Measurements from ENCODE around the gene SLBP. TPM values are rescaled to one million over a fixed set of nuclear protein-coding genes. Genes with fewer than 3 reads are reported as not detected.
A peak's percentile ranks its signal among the peaks of the same experiment; 100 is the strongest.

SLBP gene
- total RNA-seq, 1 experiment from 2014 or later: 147 TPM

DNA sequence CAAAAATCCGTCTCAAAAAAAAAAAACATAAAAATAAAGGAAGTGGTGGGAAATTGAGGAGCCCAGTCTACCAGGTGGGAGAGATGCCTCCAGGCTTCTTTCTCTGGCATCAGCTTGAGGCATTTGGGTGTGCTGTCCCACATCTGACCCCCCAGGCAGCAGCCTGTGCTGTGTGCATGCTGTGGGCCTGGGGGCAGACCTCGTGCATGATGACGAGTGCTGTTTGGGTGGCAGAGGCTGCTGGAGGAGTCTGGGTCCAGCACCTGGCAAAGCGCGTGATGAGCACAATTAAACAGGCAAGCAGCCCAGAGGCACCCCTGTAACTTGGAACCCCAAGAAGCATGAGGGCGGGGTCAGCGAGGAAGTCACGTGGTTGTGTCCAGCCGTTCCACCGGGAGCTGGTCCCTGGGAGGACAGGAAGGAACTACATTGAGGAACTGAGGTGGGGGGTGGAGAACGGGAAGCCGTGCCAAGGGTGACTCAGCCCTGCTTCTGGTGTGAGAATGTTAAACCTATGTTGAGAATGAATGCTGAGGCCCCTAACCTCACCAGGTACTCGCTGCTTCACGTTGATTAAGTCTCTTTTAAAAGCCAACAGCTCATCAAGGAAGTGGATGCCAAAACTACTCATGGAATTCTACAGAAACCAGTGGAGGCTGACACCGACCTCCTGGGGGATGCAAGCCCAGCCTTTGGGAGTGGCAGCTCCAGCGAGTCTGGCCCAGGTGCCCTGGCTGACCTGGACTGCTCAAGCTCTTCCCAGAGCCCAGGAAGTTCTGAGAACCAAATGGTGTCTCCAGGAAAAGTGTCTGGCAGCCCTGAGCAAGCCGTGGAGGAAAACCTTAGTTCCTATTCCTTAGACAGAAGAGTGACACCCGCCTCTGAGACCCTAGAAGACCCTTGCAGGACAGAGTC, 15.3 kb upstream of the SLBP start:
- peak; percentile 92 for DNase-seq (ENCODE audit: low spot score)

DNA sequence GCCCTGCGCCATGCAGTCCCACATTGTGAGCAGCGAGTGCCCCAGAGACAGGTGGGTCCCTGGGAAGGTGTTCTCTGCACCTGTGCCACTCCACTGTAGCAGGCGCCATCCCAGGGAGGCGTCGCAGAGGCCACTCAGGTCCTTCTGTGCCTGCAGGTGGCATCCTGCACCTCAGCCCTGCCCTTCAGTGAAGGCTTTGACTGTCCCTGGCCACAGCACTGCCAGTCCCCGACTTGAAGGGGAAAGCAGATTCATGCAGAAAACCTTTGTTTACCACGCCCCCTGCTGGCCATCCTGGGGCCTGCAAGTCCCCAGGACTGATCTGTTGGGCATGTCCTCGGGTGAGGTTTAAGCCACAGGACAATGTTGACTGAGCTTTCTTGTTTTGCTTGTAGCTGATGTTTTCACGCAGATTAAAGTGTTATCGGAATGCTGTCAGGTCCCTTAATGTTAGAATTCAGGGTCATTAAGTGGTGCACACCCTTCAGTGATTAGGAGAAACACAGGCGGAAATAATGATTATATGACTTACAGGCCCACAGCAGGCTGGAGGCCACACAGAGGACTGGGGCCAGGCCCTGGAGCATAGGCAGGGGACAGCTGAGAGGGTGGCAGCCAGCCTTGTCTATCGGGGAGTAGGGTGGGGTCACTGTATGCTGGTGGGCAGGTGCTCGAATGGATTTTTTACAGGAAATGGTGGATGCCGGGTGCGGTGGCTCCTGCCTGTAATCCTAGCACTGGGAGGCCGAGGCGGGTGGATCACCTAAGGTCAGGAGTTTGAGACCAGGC, 14.2 kb upstream of the SLBP start:
- DNase-seq (ENCODE audit: low spot score): peak; percentile 96

DNA sequence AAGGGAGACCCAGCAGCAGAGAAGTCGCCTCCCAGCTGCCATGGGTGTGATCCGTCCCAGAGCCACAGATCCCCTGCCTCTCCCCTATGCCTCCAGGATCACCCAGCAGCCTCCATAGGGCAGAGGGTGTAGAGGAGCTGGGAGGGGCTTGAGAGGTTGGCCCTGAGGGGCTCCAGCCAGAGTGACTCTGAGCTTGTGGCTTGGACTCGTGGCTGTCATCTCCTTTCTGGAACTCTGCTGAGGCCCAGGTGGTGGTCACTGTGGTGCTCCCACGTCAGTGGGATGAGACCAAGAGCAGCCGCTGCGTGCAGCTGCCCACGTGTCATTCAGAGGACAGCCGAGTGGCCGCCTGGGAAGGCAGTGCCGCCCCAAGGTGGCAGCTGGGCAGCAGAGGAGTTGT, 13.4 kb upstream of the SLBP start:
- DNase-seq (ENCODE audit: low spot score): no peak

DNA sequence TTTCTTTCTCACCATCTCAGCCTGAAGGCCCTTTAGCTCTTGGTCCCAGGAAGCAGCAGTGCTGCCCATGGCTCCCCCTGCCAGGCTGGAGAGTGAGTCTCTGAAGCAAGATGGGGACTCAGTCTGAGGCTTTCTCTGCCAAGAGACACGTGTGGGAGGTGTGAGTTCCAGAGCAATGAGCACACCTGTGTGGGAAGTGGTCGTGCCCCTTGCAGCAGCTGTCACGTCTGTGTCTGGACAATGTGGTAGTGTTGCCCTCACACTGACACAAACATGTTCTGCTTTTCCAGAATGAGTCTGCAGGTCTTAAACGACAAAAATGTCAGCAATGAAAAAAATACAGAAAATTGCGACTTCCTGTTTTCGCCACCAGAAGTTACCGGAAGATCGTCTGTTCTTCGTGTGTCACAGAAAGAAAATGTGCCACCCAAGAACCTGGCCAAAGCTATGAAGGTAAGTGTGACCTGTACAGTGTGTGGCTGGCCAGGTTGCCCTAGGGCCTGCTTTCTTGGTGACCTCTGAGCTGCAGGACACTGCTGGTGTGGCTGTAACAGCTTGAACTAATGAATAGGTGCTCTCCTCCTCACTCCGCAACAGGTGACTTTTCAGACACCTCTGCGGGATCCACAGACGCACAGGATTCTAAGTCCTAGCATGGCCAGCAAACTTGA, 11.1 kb upstream of the SLBP start:
- no peak for DNase-seq (ENCODE audit: low spot score)

DNA sequence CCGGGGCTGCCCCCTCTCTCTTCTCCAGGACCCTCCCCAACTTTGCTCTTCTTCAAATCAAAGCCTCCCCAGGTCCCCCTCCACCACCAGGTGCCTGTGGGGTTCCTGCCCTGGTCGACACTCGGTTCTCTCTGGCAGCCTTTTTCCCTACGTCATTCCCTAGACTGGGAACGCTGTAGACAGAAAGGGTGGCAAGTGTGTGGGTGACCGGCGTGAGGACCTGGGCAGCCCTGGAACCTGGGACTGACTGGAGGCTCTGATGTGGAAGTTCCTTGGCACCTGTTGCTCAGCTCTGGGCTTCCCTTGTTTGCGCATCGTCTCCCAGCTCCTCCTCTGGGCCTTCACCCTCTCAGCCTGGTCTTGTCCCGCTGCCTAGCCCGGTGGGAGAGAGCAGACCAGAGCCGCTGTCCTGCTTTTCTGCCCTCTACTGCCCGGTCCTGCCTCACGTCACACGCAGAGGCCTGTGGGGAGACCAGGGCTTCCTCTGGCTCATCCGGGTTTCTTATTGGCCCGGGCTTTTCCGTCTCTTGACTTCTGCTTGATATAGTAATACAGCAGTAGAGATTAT, 10.5 kb upstream of the SLBP start:
- peak; percentile 47 for DNase-seq (ENCODE audit: low spot score)

DNA sequence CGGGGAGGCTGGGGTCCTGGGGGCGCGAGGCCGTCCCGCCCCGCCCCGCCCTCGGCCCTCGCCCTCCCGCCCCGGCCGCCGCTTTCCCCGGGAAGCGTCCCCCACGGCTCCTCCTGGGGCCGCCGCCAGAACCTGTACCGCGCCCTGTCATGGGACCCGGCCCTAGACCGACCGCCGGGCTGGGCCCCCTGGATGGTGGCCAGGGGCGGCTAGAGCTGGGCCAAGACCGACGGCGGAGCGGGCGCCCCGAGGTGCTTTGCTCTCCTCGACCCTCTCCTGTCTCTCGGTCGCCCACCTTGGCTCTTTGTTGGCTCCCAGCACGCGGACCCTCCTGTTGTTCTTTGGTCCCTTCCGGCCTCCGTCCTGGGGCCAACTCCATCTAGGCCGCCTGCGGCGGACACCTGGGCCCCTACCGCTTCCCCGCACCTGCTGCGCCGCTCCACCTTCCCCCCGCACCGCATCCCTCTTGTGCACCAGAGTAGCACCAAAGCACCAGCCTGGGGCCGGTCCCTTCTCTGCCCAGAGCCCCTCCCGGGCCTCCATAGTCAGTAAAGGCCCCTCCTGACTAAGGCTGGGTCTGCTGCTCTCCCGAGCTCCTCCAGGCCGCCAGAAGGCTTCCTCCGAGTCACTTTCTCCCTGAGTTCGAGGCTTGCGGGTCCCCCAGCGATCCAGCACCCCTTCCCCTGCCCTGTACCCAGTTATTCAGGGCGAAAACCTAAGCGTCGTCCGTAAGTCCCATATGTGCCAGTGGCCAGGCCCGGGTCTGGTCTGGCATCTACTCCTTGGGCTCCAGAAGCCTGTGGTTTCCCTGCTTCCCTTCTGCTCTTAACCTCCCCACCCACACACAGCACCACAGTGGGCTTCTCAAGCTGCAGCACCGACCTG, 9.8 kb upstream of the SLBP start:
- DNase-seq (ENCODE audit: low spot score): no peak

DNA sequence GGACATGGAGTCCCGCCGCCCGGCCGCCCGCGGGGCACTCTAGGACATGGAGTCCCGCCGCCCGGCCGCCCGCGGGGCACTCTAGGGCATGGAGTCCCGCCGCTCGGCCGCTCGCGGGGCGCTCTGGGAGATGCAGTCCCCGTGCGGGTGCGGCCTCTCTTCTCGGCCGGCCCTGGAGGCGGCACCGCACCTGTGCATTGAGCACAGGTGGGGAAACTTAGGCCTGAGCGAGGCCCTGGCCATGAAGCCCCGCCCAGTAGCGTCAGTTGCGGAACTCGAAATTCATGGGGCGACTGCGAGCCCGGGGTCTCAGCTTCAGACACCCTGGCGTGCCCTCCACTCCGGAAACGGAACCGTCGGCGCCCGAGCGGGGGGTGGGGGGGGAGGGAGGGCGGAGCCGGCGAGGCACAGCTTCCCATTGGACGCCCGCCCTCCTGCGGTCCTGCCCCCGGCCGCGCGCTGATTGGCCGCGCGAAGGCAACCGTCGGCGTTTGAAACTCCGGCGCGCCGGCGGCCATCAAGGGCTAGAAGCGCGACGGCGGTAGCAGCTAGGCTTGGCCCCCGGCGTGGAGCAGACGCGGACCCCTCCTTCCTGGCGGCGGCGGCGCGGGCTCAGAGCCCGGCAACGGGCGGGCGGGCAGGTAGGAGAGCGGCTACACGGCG, 9.0 kb upstream of the SLBP start, which contains the start of the genes TACC3 and TMEM129:
TACC3 (plus strand) TSS at position 519 of the 663 bp plus-strand sequence. CDS start 1,901 bp downstream, outside the sequence.
TMEM129 (minus strand) TSS at position 321 of the 663 bp plus-strand sequence. CDS start 486 bp downstream, outside the sequence.
- DNase-seq (ENCODE audit: low spot score): peak; percentile 97

DNA sequence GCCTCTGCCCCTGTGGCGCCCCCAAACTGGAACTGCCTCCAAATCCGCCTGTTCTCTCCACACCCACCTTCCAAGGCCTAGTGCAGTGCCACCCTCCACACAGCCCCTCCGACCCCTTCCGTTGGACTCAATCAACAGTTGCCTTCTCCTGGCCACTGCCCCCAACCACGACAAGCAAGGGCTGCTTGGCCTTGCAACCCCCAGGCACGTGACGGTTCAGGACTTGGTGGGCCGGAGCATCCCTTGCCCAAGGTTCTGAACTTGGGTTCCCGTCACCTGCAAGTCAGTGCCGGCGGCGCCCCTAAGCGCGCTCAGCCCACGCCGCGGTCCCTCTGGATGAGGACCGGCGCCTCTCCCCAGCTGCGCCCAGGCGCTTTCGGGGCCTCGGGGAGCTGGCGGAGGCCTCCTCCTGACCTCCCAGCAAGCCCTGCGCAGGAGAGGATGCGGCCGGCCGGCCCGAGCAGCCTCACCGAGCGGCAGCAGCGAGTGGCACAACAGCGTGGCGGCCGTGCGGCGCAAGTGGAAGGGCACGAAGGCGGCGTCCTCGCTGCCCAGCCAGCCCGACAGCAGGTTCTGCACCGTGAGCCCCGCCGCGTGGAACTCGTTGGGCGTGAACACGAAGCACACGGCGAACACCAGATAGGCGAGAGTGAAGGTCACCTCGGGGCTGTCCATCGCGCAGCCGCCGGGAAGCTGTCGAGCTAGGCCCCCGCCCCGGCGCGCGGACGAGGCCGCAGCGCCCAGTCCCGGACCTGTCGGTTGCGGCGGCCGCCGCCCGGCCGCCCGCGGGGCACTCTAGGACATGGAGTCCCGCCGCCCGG, 8.3 kb upstream of the SLBP start:
- DNase-seq (ENCODE audit: low spot score): no peak

DNA sequence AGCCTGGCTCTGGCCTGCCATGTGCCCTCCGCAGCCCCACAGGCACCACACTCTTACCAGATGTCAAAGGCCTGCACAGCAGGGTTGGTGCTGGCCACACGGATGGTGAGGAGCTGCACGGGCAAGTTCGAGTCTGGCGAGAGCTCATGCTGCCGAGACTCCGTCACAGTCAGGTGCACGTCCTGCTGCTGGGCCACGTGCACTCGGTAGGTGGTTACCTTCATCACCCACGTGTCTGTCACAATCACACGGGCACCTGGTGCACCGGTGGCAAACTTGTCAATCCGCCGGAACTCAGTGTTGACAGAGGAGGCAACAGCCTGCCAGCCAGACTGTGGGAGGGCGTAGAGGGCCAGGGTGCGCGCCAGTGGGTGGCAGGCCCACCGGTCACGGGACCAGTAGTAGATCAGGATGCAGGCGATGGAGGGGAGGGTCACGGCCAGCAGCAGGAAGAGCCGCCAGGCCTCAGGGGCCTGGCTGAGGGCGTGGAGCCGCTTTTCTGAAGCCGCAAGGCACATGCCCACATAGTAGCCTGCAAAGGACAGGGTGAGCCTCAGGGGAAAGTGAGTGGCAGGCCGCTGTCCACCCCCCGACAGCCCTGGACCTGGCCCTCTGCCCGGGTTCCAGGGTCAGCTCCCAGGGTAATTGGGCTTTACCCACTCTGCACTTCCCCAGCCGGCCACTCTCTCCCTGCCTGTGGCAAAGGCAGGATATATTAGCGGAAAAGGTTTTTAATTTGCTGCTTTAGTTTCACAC, 6.2 kb upstream of the SLBP start:
- DNase-seq (ENCODE audit: low spot score): no peak

DNA sequence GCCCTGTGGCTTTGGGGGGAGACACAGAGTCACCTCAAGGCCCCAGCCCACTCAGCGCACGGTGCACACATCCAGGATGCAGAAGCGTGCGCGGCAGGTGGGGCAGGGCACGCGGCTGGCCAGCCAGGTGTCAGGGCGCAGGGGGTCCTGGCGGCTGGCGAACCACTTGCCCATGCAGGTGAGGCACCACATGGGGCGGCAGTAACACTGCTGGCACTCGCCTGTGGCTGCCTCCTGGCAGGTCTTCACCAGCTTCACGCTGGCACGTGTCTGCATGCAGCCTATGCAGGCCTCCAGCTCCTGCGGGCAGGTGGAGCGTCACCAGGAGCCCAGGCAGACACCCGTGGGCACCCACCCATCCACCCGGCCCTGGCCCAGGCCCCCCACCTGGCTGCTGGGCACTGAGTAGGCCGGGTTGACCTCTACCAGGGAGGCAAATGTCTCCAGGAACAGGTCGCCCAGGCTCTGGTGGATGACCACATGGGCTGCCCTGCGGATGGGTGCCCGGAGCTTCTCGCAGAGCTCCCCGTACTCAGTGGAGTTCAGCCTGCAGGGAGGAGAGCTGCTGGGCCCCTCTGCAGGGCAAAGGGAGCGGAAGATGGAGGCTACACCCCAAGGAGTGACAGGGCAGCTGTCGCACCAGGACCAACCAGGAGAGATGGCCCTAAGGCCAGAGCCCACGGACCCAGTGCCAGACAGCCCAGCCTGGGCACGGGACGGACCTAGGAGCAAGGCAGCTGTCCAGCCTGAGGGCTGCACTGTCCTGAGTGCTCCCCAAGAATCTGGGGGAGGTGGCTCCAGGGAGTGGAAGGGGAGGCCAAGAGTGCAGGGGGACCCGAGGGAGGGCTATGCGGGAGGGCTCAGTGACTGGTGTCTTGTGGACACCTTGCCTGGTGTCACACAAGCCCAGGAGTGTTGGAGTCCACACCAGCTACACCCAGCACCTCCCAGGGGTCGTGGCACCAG, 5.3 kb upstream of the SLBP start:
- no peak for DNase-seq (ENCODE audit: low spot score)

DNA sequence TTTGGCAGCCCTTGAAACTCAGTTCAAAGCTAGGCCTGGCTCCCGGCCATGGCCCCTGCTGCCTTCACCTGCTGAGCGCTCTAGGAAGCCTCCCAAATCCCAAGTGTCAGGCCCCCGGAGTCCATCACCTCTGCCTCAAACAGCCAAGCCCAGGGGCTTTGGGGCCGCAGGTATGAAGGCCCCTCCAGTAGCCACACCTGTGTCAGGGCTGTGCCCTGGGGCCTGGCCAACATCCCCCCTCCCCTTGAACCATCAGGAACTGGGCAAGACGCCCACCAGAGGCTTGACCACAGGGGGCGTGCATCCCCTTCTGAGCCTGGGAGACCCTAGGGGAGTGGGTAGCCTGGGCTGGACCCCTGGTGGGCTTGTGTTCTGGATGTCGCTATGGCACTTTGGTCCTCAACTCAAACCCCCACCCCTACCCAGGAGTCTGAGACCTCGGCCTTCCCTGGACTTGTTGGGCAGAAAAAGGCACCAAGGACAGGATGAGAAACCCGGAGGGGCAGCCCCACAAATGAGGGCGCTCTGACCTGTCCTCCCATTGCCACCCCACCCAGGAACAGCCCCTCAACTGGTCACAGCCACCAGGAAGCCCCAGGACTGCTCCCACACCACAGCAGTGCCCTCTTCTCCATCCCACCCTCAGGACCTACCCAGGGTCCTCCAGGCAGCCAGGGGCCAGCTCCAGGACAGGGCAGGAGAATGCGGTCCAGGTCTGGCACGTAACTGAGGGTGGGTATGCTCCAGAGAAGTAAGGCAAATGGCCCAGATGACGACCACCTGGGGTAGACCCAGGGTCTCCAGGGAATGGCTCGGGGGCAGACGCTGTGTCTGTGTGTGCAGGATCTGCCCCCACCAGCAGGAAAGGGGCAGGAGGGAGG, 4.2 kb upstream of the SLBP start:
- DNase-seq (ENCODE audit: low spot score): no peak

DNA sequence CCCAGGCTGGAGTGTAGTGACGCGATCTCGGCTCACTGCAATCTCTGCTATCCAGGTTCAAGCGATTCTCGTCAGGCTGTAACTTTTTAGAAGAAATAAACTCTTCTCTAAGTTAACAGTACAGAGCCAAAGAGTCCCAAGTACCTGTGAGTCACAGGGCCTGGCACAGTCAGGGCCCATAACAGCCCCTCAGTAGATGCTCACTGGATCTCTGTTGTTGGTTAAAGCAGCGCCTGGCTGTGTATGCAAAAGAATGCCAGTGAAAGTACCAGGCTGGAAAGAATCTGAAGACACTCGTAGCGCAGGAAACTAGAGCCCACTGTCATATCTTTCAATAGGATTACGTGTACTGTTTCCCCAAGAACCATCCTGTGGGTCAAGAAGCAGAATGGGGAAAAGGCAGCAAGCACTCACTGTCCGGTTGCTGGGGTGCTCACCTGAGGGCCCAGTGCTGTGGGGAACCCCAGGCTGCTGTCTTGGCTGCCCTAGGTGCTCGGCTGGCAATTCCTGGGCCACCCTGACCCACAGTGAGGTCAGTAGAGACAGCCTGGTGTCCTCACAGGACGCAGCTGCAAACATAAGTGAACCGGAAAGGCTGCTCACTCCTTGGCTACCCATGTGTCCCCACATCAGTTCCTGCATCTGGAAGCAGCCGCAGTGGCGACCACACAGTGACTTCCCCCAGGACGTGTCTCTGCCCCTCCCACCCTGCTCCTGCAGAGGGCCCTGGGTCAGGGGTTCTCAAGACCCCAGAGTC, 3.1 kb upstream of the SLBP start:
- DNase-seq (ENCODE audit: low spot score): no peak

DNA sequence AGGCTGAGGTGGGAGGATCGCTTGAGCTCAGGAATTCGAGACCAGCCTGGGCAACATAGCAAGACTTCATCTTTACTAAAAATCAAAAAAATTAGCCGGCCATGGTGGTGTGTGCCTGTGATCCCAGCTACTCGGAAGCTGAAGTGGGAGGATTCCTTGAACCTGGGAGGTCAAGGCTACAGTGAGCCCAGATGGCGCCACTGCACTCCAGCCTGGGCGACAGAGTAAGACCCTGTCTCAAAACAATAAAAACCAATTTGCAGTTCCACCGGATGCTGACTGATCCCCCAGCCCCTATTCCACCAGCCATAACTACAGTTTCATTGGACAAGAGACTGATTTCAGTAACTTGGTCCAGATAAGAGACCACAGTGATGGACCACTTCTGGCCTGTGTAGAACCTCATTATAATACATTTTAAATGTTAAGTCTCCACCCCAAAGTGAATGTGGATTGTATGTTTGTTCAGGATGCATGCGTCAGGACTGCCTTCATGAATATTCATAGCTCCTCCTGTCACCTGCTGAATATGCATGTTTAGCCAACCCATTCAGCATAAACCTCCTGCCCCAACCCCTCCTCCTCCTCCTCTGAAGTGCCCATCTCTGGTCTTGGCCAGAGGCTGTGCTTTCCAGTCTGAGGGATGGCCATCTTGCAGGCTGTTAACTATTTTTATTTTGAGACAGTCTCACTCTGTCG, 2.3 kb upstream of the SLBP start:
- DNase-seq (ENCODE audit: low spot score): no peak

DNA sequence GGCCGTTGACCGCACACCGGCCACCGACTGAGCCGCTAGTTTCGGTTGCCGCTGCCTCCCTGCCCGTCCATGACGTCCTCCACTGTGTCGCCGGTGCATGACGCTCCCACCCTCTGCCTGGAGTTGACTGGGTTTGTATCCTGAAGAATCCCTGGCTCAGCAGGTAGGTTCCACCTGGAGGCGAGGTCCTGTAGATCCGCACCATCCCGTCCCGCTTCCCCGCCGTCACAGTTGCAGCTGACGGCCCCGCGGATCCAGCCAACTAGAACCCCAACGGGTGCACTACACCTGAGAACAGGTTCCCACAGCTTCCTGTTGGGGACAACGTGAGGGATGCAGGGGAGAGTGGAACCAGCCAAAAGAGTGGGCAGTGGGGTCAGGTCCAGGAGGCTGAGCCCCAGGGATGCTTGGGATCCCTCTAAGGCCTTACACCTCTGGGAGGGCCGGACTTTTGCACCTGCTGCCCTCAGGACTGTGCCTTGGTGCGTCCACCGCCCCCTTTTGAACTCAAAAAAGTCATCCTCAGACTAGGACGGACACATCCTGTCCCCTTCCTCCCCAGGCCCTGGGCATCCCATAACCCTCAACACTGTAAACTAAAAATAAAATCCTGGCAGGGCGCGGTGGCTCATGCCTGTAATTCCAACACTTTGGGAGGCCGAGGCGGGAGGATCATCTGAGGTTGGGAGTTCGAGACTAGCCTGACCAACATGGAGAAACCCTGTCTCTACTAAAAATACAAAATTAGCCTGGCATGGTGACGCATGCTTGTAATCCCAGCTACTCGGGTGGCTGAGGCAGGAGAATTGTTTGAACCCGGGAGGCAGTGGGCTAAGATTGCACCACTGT, 1.1 kb upstream of the SLBP start:
- no peak for DNase-seq (ENCODE audit: low spot score)
